Stimulated activated CD4-positive, alpha-beta T cell treated with anti-CD3 and anti-CD28 coated beads, Interleukin-12 subunit alpha, Interleukin-12 subunit beta, amount 100 ng/mL, for 48 hours (primary cell): ENCODE measurements around the gene LAMTOR5.
"Not testable (repeated sequence)": the region's sequence is repeated elsewhere in the genome, so short reads cannot be mapped to it uniquely, and the experiment has no call there.

Source experiments
- DNase-seq, 3 donors: peaks; one replicate each; pipeline ENCODE4 v3.0.0-alpha.2; 2020; ENCODE audit warnings: low read depth in 2 of 3, low spot score in 1 of 3

LAMTOR5 gene

GRCh38 chr1:110428946-110429345 is 21.5 kb upstream of the LAMTOR5 start:
- DNase-seq = no peak

GRCh38 chr1:110426854-110427253 is 19.4 kb upstream of the LAMTOR5 start:
- no peak for DNase-seq

DNA sequence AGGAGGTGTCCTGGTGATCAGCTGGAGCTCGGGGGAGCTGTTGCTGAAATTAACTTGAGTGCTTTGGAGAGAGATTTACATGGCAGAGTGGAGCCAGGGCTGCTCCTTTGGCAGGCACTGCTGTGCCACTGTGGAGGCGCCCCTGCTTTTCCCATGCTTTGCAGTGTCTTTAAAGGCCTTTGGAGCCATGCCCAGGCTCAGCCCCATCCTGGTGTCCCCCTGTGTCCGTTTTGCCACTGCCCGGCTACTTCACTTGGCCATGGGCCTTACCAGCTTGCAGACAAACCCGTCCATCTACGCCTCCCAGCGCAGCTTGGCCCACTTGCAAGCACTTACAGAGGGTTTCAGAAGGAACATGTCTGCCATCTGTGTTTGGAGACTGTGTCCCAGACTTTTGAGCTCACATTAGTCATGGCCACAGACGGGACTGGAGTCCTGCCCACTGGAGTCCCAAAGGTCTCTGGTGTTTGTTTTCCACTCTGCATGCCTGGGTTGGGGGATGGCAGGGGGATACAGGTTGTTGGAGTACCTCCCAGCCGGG is 18.2 kb upstream of the LAMTOR5 start:
- DNase-seq = no peak

DNA sequence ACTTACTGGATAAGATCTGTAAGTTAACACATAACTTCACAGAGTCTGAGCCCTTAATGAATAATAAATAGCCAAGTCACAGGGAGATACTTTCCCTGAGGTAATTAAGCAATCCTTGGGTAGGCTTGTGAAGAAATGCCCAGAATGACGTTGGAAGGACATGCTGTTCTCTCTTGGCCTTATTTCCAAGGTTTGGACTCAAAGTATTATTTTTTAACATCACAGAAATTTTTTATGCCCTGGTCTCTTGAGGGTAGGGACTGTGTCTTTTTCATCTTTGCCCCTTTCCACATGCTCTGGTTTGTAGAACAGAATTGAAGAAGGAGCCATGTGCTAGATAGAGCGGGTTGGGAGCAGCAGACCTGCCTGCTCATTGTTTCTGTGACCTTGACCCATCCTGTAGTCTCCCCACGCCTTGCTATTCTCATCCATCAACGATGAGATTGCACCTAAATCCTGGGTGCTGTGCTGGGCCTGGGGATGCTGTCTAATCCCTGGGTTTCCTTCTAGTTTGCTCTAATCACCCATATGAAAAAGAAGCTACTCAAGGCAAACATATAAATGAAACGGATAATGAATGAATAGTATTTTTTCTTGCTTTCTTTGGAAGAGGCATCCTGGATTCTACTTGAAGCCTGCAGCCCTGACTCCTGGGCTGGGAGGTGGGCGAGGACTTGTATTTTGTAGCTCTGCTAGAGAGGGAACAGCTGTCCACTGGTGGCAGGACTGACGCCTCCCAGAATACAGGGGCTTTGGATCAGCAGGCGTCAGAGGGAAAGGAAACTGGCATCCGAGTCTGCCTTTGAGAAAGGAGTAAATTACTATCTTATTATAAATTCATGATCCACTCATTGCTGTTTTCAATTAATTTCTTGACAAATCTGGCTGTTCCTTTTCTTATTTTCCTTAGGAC is 17.5 kb upstream of the LAMTOR5 start:
- DNase-seq = no peak

GRCh38 chr1:110420874-110421793 is 13.6 kb upstream of the LAMTOR5 start:
- no peak for DNase-seq

- no peak for DNase-seq
Observed at GRCh38 chr1:110420023-110420662, 12.6 kb upstream of the LAMTOR5 start.

GRCh38 chr1:110418729-110419128 is 11.2 kb upstream of the LAMTOR5 start:
- no peak for DNase-seq

- not testable (repeated sequence) for DNase-seq
Observed at GRCh38 chr1:110413045-110413444, 5.6 kb upstream of the LAMTOR5 start.

GRCh38 chr1:110412576-110412975 is 5.1 kb upstream of the LAMTOR5 start:
- DNase-seq = peak; percentile 44 to 54 (median 48)

- DNase-seq = no peak
Observed at GRCh38 chr1:110411173-110411735, 3.8 kb upstream of the LAMTOR5 start.

DNA sequence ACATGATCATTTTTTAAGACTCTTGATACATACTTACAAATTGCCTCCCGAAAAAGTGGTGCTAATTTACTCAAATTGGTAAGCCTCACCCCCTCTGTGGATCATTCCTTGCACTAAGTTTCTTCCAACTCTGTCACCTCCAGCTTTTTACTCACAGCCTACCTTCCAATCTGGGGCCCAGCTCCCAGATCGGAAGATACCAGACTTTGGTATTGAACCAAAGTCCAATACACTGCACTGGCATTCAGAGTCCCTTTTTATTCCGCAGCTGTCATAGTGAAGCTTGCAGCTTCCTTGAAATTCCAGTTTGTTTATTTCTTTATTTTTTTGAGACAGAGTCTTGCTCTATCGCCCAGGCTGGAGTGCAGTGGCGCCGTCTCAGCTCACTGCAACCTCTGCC is 1.8 kb upstream of the LAMTOR5 start:
- DNase-seq = no peak

- DNase-seq = no peak
Observed at GRCh38 chr1:110408488-110408887, 994 bp upstream of the LAMTOR5 start.

- DNase-seq = not testable (repeated sequence)
Observed at GRCh38 chr1:110406407-110406806, 1.1 kb downstream of the LAMTOR5 start.

DNA sequence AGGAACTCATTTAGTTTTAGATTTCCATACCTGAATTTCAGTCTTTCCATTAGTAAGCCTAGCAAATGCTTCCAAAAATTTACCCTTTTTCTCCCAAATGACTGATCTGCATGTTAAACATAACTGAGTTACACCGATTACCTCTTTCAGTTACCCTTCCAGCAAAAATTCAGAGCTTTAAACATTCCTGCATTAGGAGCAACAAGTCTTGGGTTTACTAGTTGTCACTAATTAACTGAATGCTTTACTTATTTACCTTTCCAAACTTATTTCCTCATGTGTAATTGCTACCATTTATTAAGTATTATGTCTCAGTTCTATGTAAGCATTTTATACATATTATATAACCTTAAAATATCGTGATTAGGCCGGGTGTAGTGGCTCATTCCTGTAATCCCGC is 3.1 kb downstream of the LAMTOR5 start:
- DNase-seq = no peak

DNA sequence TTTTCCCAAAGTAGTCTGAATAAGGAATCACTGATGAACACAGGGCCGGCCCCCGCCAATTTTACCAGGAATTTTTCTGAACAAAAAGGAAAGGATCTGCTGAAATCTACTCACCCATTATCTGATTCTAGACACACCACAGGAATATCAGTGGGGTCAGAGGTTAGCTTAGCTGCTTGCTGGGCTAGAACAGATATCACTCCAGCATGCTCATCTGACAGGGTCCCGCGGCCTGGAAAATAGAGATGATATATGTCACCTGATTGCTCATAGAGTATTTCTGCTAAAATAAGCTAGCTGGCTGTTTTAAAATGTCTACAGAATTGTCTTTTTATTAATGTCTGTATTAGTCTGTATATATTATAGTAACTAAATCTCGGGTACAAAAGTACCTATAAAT is 3.7 kb downstream of the LAMTOR5 start:
- DNase-seq = no peak

DNA sequence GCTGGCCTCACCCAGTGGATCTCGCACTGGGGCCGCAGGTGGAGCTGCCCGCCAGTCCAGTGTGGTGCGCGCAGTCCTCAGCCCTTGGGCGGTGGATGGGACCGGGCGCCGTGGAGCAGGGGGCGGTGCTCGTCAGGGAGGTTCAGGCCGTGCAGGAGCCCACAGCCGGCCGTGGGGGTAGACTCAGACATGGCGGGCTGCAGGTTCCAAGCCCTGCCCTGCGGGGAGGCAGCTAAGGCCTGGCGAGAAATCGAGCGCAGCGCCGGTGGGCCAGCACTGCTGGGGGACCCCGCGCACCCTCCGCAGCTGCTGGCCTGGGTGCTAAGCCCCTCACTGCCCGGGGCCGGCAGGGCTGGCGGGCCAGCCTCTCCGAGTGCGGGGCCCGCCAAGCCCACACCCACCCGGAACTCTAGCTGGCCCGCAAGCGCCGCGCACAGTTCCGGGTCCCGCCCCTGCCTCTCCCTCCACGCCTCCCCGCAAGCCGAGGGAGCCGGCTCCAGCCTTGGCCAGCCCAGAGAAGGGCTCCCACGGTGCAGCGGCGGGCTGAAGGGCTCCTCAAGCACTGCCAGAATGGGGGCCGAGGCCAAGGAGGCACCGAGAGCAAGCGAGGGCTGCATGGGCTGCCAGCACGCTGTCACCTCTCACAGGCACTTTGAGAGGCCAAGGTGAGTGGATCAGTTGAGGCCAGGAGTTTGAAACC is 11.1 kb downstream of the LAMTOR5 start:
- not testable (repeated sequence) for DNase-seq

DNA sequence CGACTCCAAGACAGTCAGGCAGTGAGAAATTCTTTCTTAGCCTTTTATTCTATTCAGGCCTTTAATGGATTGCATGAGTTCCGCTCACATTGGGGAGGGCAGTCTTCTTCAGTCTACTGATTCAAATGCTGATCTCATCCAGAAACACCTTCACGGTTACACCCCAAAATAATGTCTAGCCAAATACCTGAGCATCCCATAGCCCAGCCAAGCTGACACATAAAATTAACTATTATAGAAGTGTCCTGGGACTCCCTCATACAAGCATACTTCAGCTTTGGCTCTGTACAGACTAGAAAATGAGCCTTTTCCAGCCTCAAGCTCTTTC is 13.0 kb downstream of the LAMTOR5 start:
- DNase-seq = no peak

DNA sequence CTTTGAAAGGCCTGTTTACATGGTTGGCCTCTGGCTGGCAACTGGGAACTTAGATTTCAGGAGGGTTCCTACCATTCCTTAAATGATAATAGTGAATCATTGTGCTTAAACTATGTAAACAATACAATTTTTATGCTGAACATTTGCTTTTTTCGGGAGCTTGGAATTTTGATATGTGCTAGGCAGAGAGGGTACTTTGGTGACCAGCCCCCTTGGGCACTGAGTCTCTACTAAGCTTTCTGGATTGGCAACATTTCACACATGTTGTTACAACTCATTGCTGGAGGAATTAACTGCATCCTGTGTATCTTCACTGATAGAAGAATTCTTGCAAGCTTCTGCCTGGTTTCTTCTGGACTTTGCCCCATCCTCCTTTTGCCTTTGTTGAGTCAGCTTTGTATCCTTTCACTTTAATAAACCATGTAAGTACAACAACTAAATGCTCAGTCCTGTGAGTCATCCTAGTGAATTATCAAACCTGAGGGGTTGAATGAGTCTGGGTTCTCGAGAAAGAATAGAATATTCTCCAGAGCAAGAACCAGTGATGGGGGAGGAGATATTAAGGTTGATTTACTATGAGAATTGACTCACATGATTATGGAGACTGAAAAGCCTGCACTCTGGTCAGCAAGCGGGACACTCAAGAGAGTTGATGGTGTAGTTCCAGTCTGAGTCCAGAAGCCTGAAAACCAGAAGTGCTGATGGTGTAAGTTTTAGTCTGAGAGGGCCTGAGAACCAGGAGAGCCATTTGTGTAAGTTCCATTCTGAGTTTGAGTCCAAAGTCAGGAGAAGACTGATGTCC is 13.6 kb downstream of the LAMTOR5 start:
- DNase-seq = no peak

- DNase-seq = no peak
Observed at GRCh38 chr1:110393286-110393685, 14.2 kb downstream of the LAMTOR5 start.
